NCI-H1436 (cell line): ENCODE measurements around the gene FMN2.

Experiments
- DNase-seq: peaks from one replicate; lab custom pipeline; 2025; lab: John Stamatoyannopoulos, UW

The FMN2 gene

GRCh38 chr1:240091614-240092300 is at the start of gene FMN2:
TSS of gene FMN2 (plus strand) at chr1:240091883. CDS start at chr1:240092110, 227 bp downstream.
- peak; percentile 91 for DNase-seq

DNA sequence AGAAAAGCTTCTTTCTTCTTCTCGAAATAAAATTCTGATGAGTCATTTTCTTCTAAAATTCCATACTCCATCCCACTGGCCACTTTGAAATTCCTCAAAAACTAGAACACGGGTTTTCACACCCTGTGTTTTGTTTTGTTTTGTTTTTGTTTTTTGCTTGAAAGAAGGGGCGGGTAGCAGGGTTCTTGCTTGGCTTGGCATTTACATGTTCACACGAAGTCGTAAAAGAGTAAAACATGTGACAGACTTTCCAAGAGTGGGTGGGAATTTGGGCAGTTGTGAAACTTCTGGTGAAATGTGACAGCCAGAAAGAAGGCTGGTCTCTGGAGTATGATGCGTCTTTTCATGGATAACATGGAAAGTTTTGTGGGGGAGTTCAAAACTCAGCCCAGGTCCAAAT is 47.1 kb upstream of the FMN2 start:
- no peak for DNase-seq

- DNase-seq = no peak
Observed at GRCh38 chr1:240046000-240046399, 45.7 kb upstream of the FMN2 start.

GRCh38 chr1:240054109-240054701 is 37.5 kb upstream of the FMN2 start:
- no peak for DNase-seq

DNA sequence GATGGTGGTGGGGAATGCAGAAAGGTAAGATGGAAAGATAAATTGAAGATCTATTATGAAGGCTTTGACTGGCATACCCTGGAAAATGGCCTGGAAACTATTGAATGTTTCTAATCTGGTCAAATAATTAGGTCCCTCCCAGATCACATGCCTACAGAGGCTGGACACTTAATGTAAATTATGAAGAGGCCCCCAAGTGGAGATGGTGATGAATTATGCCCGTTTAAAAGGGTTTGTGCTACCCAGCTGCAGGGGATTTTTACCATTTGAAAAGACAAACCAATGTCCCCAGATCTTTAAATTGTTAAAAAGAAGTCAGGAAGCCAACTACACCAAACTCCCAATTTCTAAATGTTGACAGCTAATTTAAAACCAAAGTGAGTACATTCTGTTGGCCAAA is 35.7 kb upstream of the FMN2 start:
- DNase-seq = no peak

GRCh38 chr1:240056350-240056749 is 35.3 kb upstream of the FMN2 start:
- no peak for DNase-seq

GRCh38 chr1:240058049-240058448 is 33.6 kb upstream of the FMN2 start:
- DNase-seq = no peak

GRCh38 chr1:240068961-240069360 is 22.7 kb upstream of the FMN2 start:
- DNase-seq = no peak

- DNase-seq = no peak
Observed at GRCh38 chr1:240070188-240070587, 21.5 kb upstream of the FMN2 start.

GRCh38 chr1:240073097-240073496 is 18.6 kb upstream of the FMN2 start:
- no peak for DNase-seq

GRCh38 chr1:240074422-240074821 is 17.3 kb upstream of the FMN2 start:
- DNase-seq = no peak

- DNase-seq = no peak
Observed at GRCh38 chr1:240074908-240075307, 16.8 kb upstream of the FMN2 start.

DNA sequence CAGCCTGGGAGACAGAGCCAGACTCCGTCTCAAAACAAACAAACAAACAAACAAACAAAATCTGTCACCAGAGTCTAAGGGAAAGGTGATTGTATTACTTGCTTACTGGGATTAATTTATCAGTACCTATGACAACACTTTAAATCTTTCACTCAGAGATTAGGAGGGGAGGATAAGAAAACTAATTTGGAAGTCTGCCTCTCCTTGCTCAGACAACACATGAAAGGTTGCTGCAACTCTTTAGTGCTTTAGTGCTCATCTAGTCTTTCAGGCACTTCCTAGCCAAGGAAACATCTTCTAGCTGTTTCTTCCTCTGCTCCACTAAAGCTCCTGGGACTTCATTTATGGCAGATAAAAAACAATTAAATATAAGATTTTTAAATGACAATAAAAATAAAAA is 7.3 kb upstream of the FMN2 start:
- no peak for DNase-seq

DNA sequence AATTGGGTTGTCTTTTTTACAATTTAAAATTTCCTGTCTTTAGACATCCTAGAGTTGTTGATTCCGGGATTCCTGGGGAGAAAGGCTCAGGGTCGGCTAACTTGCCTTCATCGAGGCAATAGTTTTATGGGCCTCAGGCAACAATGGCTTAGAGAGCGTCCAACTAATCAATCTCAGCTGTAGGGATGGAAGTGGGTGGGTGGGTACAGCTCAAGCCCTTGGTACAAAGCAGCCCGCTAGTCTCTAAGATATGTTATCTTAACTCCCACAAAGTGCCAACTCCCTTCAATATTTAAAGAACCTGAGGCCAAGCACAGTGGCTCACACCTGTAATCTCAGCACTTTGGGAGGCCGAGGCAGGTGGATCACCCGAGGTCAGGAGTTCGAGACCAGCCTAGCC is 6.9 kb upstream of the FMN2 start:
- DNase-seq = no peak

- DNase-seq = no peak
Observed at GRCh38 chr1:240086726-240087125, 5.0 kb upstream of the FMN2 start.

DNA sequence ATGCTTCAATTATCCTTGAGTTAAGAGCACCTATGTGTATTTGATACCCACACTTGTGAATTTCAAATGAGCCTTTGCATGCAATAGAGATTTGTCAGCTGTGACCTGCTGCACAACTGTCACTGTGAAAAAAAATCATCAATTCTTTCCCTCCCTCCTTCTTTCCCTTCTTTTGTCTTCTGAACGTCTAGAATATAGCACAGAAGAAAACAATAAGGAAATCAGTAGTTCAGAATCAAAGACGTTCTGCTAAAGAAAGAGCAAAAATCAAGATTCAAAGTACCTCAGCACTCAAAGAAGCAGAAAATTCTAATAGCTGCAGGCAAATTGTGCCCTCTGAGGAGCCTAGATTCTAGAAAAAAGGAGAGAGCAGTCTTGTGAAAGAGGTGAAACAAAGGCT is 1.7 kb upstream of the FMN2 start:
- DNase-seq = peak; percentile 48

DNA sequence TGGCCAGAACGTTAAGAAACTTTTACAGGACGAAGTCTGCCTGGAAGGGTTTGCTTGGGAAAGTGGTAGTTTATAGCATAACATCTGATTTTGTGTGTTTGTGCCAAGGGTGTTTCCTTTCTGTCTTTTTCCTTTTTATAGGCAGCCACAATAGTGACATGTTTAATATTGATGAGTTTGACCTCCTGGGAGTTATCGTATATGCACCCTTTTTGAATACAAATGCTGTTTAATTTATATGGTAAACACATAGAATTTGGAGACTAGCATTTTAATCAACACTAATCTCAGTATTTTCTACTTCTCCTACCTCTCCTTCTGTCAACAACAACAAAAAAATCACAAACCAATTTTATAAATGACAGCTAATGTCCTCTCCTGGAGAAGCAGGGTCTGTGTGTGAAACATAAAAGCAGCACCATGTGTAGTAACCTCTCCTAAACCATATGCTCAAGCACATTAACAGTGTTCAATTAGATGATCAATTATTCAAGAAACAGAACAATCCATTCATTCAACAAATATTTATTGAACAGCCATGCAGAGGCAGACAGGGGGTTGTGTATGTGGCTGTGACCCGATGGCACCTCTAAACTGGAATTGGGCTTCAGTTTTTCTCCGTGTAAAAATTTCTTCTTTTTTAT is 604 bp upstream of the FMN2 start:
- DNase-seq = no peak

- peak; percentile 44 for DNase-seq
Observed at GRCh38 chr1:240092301-240093119, 827 bp downstream of the FMN2 start.

DNA sequence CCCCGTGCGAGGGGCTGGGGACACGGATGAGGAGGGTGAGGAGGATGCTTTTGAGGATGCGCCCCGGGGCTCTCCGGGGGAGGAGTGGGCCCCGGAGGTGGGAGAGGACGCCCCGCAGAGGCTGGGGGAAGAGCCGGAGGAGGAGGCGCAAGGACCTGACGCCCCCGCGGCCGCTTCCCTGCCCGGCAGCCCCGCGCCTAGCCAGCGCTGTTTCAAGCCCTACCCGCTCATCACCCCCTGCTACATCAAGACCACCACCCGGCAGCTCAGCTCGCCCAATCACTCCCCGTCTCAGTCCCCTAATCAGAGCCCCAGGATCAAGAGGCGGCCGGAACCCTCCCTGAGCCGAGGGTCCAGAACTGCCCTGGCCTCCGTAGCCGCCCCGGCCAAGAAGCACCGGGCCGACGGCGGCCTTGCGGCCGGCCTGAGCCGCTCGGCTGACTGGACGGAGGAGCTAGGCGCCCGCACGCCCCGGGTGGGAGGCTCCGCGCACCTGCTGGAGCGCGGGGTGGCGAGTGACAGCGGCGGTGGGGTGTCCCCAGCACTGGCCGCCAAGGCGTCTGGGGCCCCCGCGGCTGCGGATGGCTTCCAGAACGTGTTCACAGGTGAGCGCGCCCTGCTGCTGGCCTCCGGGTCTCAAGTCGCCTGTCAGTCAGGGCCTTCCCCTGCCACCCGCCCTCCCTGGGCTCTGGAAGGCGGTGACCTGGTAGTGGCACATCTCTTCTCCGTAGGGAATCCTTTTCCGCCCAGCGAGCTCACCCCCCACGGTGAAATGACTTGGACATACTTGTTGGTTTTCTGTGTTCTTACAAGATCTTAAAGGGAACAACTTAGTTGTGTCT is 1.7 kb downstream of the FMN2 start:
- DNase-seq = peak; percentile 24

GRCh38 chr1:240094041-240094722 is 2.5 kb downstream of the FMN2 start:
- DNase-seq = no peak

DNA sequence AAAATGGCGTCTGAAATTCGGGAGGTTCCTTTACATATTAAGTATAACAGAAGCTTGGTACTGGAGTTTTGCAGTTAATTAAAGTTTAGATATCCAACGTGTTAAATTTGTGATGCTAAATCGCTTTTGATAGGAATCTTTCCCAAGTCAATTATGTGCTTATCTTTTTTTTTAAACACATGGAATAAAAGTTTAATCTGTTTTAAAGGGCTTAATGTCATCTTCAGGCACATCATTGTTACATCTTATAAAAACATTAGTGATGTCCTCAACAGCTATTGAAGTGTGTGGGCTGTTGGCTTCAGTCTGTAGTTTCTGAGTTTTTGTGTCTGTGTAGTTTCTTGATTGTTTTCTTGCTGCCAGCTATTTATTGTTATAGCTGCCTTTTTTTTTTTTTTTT is 5.3 kb downstream of the FMN2 start:
- no peak for DNase-seq
